ENCODE data around the gene CCR7.

The CCR7 gene

GRCh38 chr17:40561294-40561870 lies 3.9 kb downstream of the CCR7 start:
- peak overlapping the region; percentile 98 for H3K27ac Mint-ChIP-seq
- H3K9me3 Mint-ChIP-seq, result no peaks in the 10 kb centered on the region
- peaks cover 87% of the 10 kb centered on the region for H3K4me1 Mint-ChIP-seq
- ATAC-seq (peak; percentile 3), DNase-seq (no peak)
- H3K27me3 Mint-ChIP-seq, result no peaks in the 10 kb centered on the region
- peak overlapping the region; percentile 98 for H3K4me3 Mint-ChIP-seq
- H3K36me3 Mint-ChIP-seq (ENCODE audit: low read depth), result peaks cover 88% of the 10 kb centered on the region

DNA sequence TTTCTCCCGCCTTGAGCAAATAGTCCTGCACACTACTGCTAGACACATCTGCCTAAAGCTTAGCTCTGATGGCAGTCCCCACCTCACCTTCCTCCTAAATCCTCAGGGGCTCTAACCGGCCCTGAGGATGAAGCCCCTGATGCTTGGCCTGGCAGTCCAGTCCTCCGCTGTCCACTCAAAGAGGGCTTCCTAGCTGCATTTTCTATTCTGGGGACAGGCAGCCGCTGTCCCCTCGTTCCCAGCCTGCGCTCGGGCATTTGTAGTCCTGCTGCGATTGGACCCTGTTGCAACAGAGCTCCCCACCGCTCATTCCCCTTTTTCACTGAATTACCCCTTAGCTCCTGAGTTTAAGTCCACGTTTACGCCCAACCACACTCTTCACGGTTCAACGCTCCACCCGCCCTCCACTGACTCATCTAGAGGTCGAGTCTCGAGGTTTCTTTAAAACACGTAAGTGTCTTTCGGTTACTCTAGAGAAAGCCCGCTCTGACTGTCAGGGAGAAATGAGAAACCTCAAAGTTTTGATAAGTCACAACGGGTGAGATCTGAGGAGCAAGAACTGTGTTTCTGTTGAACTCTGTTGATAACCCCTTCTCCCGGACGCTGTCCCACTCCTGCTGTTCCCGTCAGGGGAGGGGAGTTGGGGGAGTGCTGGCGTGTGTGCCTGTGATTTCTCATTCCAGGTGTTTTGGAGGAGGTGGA lies 4.5 kb downstream of the CCR7 start:
- peak overlapping the region; percentile 98 for H3K27ac Mint-ChIP-seq
- H3K4me3 Mint-ChIP-seq, result peak overlapping the region; percentile 98
- DNase-seq (peak; percentile 77), ATAC-seq (peak; percentile 62)
- H3K4me1 Mint-ChIP-seq, result peaks cover 88% of the 10 kb centered on the region
- peaks cover 95% of the 10 kb centered on the region for H3K36me3 Mint-ChIP-seq (ENCODE audit: low read depth)
- no peaks in the 10 kb centered on the region for H3K9me3 Mint-ChIP-seq
- H3K27me3 Mint-ChIP-seq, result no peaks in the 10 kb centered on the region

DNA sequence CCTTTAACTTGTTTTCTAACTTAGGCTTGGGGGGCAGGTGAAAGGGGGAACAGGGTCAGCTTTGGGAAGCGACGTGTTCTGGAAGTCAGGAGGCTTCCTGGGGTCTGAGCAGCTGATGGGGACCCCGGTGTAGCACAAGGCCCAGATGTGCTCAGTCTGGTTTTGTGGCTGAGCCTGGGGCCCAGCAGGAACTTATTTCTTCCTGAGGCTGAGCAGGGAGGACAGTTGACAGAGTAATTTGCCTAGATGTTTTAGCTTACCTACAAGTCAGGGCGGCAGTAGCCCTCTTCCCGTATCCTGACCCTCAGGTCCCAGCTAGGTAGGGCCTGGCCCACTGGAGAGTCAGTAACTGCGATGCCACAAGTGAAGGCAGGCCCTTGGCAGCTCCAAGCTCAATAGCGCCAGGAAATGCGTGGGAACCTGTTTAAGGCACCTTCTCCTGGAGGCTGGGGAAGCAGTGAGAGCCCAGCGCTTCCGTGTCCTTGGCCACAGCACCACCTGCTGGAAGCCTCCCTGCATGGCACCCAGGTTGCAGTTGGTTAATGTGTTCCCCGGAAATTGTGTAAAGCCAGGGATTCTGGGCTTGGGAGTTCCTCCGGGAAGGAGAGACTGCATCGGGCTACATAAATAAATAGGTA lies 5.2 kb downstream of the CCR7 start:
- Mint-ChIP-seq H3K4me3 (peak overlapping the region; percentile 98), H3K27me3 (no peaks in the 10 kb centered on the region), H3K36me3 (ENCODE audit: low read depth) (peaks cover 99% of the 10 kb centered on the region), H3K27ac (peak overlapping the region; percentile 98), H3K4me1 (peaks cover 90% of the 10 kb centered on the region), H3K9me3 (no peaks in the 10 kb centered on the region)
- peak; percentile 89 for DNase-seq
- ATAC-seq, result no peak

GRCh38 chr17:40559564-40559916 lies 5.7 kb downstream of the CCR7 start:
- no peak for DNase-seq
- H3K36me3 Mint-ChIP-seq (ENCODE audit: low read depth), result peaks cover 99% of the 10 kb centered on the region
- ATAC-seq, result no peak
- peak overlapping the region; percentile 98 for H3K27ac Mint-ChIP-seq
- H3K27me3 Mint-ChIP-seq, result no peaks in the 10 kb centered on the region
- H3K4me3 Mint-ChIP-seq, result peak overlapping the region; percentile 98
- H3K4me1 Mint-ChIP-seq, result peaks cover 93% of the 10 kb centered on the region
- H3K9me3 Mint-ChIP-seq, result no peaks in the 10 kb centered on the region

- H3K27ac Mint-ChIP-seq, result peak overlapping the region; percentile 81
- H3K27me3 Mint-ChIP-seq, result no peaks in the 10 kb centered on the region
- ATAC-seq, result no peak
- peaks cover 96% of the 10 kb centered on the region for H3K4me1 Mint-ChIP-seq
- H3K9me3 Mint-ChIP-seq, result no peaks in the 10 kb centered on the region
- no peak for DNase-seq
- H3K4me3 Mint-ChIP-seq, result peak overlapping the region; percentile 98
- peaks cover 99% of the 10 kb centered on the region for H3K36me3 Mint-ChIP-seq (ENCODE audit: low read depth)
These were observed 6.2 kb downstream of the CCR7 start for GRCh38 chr17:40558890-40559563.

DNA sequence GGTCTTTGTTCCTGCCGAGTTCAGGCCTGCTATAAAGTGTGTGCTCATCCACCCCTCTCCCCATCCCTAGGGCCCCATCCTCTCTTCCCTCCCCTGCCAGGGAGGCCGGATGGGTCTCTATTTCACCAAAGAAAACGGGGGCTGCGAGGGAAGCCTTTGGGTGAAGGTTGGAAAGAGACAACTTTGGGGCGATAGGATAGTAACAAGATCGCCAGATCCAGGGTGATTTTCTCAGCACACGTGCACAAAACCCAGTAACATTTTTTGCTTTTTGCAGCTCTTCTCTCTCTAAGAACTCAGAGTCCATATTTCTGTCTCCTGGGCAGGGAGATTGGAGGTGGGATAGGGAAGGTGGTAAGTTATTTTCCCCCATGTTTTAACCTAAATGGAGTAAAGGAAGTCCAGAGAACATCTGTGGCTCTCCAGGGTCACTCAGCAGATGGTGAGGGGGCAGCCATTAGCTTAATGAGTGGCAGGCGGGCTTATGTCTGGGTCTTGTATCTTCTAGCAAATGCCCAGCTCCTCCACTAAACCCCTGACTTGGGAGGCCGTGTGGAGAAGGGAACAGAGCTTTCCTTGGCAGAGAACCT lies 6.9 kb downstream of the CCR7 start:
- no peak for DNase-seq
- no peak for ATAC-seq
- Mint-ChIP-seq H3K9me3 (no peaks in the 10 kb centered on the region), H3K4me3 (peak overlapping the region; percentile 46), H3K27ac (peak overlapping the region; percentile 81), H3K4me1 (peaks cover 96% of the 10 kb centered on the region), H3K27me3 (no peaks in the 10 kb centered on the region), H3K36me3 (ENCODE audit: low read depth) (peaks cover 99% of the 10 kb centered on the region)

GRCh38 chr17:40557531-40558299 lies 7.6 kb downstream of the CCR7 start:
- DNase-seq (no peak), ATAC-seq (no peak)
- Mint-ChIP-seq H3K4me3 (peak overlapping the region; percentile 17), H3K27ac (peak overlapping the region; percentile 81), H3K27me3 (no peaks in the 10 kb centered on the region), H3K9me3 (no peaks in the 10 kb centered on the region), H3K4me1 (peaks cover 97% of the 10 kb centered on the region), H3K36me3 (ENCODE audit: low read depth) (peaks cover 97% of the 10 kb centered on the region)

GRCh38 chr17:40556884-40557414 lies 8.3 kb downstream of the CCR7 start:
- Mint-ChIP-seq H3K4me1 (peaks cover 98% of the 10 kb centered on the region), H3K27me3 (no peaks in the 10 kb centered on the region), H3K4me3 (peak overlapping the region; percentile 38), H3K9me3 (no peaks in the 10 kb centered on the region), H3K36me3 (ENCODE audit: low read depth) (peaks cover 97% of the 10 kb centered on the region), H3K27ac (peak overlapping the region; percentile 72)
- DNase-seq (no peak), ATAC-seq (no peak)

- H3K9me3 Mint-ChIP-seq, result no peaks in the 10 kb centered on the region
- H3K36me3 Mint-ChIP-seq (ENCODE audit: low read depth), result peaks cover 94% of the 10 kb centered on the region
- peaks cover 98% of the 10 kb centered on the region for H3K4me1 Mint-ChIP-seq
These were observed 9.0 kb downstream of the CCR7 start for GRCh38 chr17:40556198-40556661.

DNA sequence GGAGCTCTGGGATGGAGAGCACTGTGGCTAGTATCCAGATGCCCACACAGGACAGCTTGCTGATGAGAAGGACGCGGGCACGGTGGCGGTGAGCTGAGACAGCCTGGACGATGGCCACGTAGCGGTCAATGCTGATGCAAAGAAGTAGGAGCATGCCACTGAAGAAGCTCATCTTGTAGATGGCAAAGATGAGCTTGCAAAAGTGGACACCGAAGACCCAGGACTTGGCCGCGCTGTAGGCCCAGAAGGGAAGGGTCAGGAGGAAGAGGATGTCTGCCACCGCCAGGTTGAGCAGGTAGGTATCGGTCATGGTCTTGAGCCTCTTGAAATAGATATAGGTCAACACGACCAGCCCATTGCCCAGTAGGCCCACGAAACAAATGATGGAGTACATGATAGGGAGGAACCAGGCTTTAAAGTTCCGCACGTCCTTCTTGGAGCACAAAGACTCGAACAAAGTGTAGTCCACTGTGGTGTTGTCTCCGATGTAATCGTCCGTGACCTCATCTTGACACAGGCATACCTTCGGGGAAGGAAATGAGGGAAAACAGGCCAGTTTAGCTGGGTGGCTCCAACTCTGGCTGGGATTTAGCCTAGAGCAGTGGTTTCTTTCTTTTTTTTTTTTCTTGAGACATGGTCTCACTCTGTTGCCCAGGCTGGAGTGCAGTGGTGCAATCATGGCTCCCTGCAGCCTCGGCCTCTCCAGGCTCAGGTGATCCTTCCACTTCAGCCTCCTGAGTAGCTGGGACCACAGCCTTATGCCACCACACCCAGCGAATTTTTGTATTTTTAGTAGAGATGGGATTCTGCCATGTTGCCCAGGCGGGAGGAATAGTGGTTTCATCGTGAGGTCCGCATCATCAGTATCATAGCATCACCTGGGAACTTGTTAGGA lies 9.7 kb downstream of the CCR7 start:
- ATAC-seq (no peak), DNase-seq (peak; percentile 8)
- Mint-ChIP-seq H3K4me1 (peaks cover 98% of the 10 kb centered on the region), H3K27me3 (no peaks in the 10 kb centered on the region), H3K27ac (peak overlapping the region; percentile 72), H3K36me3 (ENCODE audit: low read depth) (peaks cover 90% of the 10 kb centered on the region), H3K4me3 (peak overlapping the region; percentile 69), H3K9me3 (no peaks in the 10 kb centered on the region)

More at GRCh38 chr17:40556198-40556661, 9.0 kb downstream of the CCR7 start:
- Mint-ChIP-seq H3K27ac (peak overlapping the region; percentile 72), H3K27me3 (no peaks in the 10 kb centered on the region), H3K4me3 (no peak overlapping the region)
- DNase-seq (no peak), ATAC-seq (no peak)

GRCh38 chr17:40554646-40555295 lies 10.5 kb downstream of the CCR7 start:
- no peaks in the 10 kb centered on the region for H3K27me3 Mint-ChIP-seq
- no peak for ATAC-seq
- H3K4me3 Mint-ChIP-seq, result peak overlapping the region; percentile 69
- peak overlapping the region; percentile 93 for H3K27ac Mint-ChIP-seq
- peaks cover 99% of the 10 kb centered on the region for H3K4me1 Mint-ChIP-seq
- peaks cover 82% of the 10 kb centered on the region for H3K36me3 Mint-ChIP-seq (ENCODE audit: low read depth)
- peak; percentile 26 for DNase-seq
- H3K9me3 Mint-ChIP-seq, result no peaks in the 10 kb centered on the region

DNA sequence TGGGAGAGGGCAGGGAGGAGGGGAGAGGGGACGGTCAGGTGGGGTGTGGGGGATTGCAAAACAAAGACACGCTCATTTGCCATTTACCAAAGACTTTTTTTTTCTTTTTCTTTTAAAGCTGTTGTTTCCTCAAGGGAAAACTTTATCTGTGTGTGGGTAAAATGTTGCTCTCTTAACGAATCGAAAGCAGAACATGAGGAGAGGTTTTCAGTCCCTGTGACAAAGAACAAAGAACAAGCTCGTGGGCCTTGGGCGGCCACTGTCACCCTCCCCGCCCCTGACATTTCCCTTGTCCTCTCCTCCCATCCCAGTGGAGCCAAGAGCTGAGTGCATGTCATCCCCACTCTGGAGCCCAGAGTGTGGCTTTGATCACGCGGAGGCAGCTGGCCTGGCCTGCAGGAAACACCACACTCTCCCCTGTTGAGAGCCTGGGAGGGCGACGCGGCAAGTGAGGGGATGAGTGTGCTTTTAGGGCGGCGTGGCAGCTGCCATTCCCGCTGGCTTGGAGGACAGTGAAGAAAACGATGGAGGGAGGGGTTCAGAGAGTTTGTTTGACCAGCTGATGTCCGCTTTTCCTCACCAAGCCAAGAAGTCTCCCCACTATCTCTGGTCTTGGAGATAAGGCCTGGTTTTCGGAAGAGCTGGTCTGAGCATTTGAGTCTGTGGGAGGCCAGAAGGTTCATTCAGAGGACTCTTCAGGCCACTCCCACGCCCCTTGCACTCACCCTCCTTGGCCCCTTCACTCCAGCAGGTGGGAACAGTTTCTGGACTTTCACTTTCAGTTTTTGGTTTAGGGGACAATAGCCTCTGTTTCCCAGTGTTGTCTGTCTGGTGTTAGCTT lies 11.4 kb downstream of the CCR7 start:
- peaks cover 74% of the 10 kb centered on the region for H3K36me3 Mint-ChIP-seq (ENCODE audit: low read depth)
- no peaks in the 10 kb centered on the region for H3K27me3 Mint-ChIP-seq
- DNase-seq, result peak; percentile 33
- no peaks in the 10 kb centered on the region for H3K9me3 Mint-ChIP-seq
- peak; percentile 13 for ATAC-seq
- peak overlapping the region; percentile 93 for H3K27ac Mint-ChIP-seq
- H3K4me3 Mint-ChIP-seq, result peak overlapping the region; percentile 69
- peaks cover 99% of the 10 kb centered on the region for H3K4me1 Mint-ChIP-seq
